Measurements from ENCODE around the gene PRDM16.

The PRDM16 gene

GRCh38 chr1:3366126-3367051 lies 297.4 kb downstream of the PRDM16 start:
- no peak for DNase-seq

- no peak for DNase-seq
Observed at GRCh38 chr1:3367376-3367775, 298.4 kb downstream of the PRDM16 start.

- no peak for DNase-seq
Observed at GRCh38 chr1:3368059-3368458, 299.1 kb downstream of the PRDM16 start.

GRCh38 chr1:3368711-3369445 lies 299.9 kb downstream of the PRDM16 start:
- DNase-seq = no peak

GRCh38 chr1:3369446-3370076 lies 300.6 kb downstream of the PRDM16 start:
- DNase-seq = no peak

GRCh38 chr1:3370856-3371703 lies 302.1 kb downstream of the PRDM16 start:
- no peak for DNase-seq

GRCh38 chr1:3372317-3372716 lies 303.3 kb downstream of the PRDM16 start:
- no peak for DNase-seq

- no peak for DNase-seq
Observed at GRCh38 chr1:3373175-3373574, 304.2 kb downstream of the PRDM16 start.

GRCh38 chr1:3373700-3374405 lies 304.9 kb downstream of the PRDM16 start:
- no peak for DNase-seq

- DNase-seq = no peak
Observed at GRCh38 chr1:3375245-3375644, 306.2 kb downstream of the PRDM16 start.

- no peak for DNase-seq
Observed at GRCh38 chr1:3377166-3377565, 308.2 kb downstream of the PRDM16 start.

GRCh38 chr1:3377604-3378279 lies 308.7 kb downstream of the PRDM16 start:
- no peak for DNase-seq

GRCh38 chr1:3378411-3379208 lies 309.6 kb downstream of the PRDM16 start:
- DNase-seq = no peak

GRCh38 chr1:3379934-3380333 lies 310.9 kb downstream of the PRDM16 start:
- no peak for DNase-seq

GRCh38 chr1:3380469-3380868 lies 311.5 kb downstream of the PRDM16 start:
- no peak for DNase-seq

- no peak for DNase-seq
Observed at GRCh38 chr1:3381901-3382300, 312.9 kb downstream of the PRDM16 start.

- DNase-seq = no peak
Observed at GRCh38 chr1:3382326-3383057, 313.5 kb downstream of the PRDM16 start.

GRCh38 chr1:3383679-3384078 lies 314.7 kb downstream of the PRDM16 start:
- DNase-seq = no peak

GRCh38 chr1:3384407-3384806 lies 315.4 kb downstream of the PRDM16 start:
- DNase-seq = no peak

Data from NCI-H2107 (cell line).